Caco-2 (cell line): ENCODE results near the gene ACACA. TPM values are rescaled to one million over a fixed set of nuclear protein-coding genes. Genes with fewer than 3 reads are reported as not detected.

ENCODE experiments used
- Bru-seq: library from RNA; stranded (reverse); fragments of 400-500 nt; gene quantifications from one replicate; lab custom pipeline; 2021; lab: Mats Ljungman, UMichigan
- BruChase-seq, 2 experiments: library from RNA; stranded (reverse); fragments of 400-500 nt; gene quantifications; one replicate each; lab custom pipeline; 2021; lab: Mats Ljungman, UMichigan
- BruUV-seq: library from RNA; stranded (reverse); fragments of 400-500 nt; replicated peaks from 2 replicates; lab custom pipeline; 2021; lab: Mats Ljungman, UMichigan
- CTCF ChIA-PET: fragments of 300-600 bp; sonication (Branson Sonifier 250); formaldehyde crosslinking; loops from one replicate; lab custom pipeline; 2022; ENCODE audit warnings: antibody characterized with exemption; lab: Charles Lee
- POLR2A ChIA-PET: fragments of 300-600 bp; sonication (Branson Sonifier 250); formaldehyde crosslinking; loops from one replicate; lab custom pipeline; 2022; ENCODE audit warnings: antibody characterized with exemption; lab: Charles Lee
- DNase-seq, 2 experiments: peaks; one replicate each; pipeline versions ENCODE4 v3.0.0 to v3.0.0-alpha.2; 2020 to 2022
- H3K27me3 ChIP-seq: replicated peaks from 2 replicates; pipeline ENCODE4 v1.6.0; 2011; ENCODE audit warnings: low read length; ENCODE audit not compliant: control insufficient read depth, insufficient read depth
- H3K36me3 ChIP-seq: 2 replicates; pipeline ENCODE4 v1.5.1; 2011; ENCODE audit warnings: low read length; ENCODE audit not compliant: control insufficient read depth, insufficient read depth
- H3K4me1 ChIP-seq: fragments of 250-450 bp; sonication (Bioruptor Pico); 2 replicates; pipeline ENCODE4 v1.5.1; 2020; ENCODE audit warnings: mild to moderate bottlenecking
- H3K4me3 ChIP-seq: 2 replicates; pipeline ENCODE4 v1.5.1; 2011; ENCODE audit warnings: low read depth, mild to moderate bottlenecking, control low read depth, low read length
- H3K9me3 ChIP-seq: fragments of 250-450 bp; sonication (Bioruptor Pico); 2 replicates; pipeline ENCODE4 v1.5.1; 2020; ENCODE audit warnings: mild to moderate bottlenecking, moderate library complexity
- H3K27ac Mint-ChIP-seq: one replicate; pipeline ENCODE4 v1.8.0; 2022; ENCODE audit warnings: mixed read lengths; ENCODE audit not compliant: unreplicated experiment
- H3K27me3 Mint-ChIP-seq: one replicate; pipeline ENCODE4 v1.8.0; 2022; ENCODE audit warnings: mixed read lengths; ENCODE audit not compliant: insufficient read depth, unreplicated experiment
- H3K36me3 Mint-ChIP-seq: one replicate; pipeline ENCODE4 v1.8.0; 2022; ENCODE audit warnings: mild to moderate bottlenecking, mixed read lengths; ENCODE audit not compliant: insufficient read depth, unreplicated experiment
- H3K4me1 Mint-ChIP-seq: one replicate; pipeline ENCODE4 v1.8.0; 2022; ENCODE audit warnings: low read depth, mixed read lengths; ENCODE audit not compliant: unreplicated experiment
- H3K4me3 Mint-ChIP-seq: one replicate; pipeline ENCODE4 v1.8.0; 2022; ENCODE audit warnings: mild to moderate bottlenecking, moderate library complexity, mixed read lengths; ENCODE audit not compliant: unreplicated experiment
- H3K9me3 Mint-ChIP-seq: one replicate; pipeline ENCODE4 v1.8.0; 2022; ENCODE audit warnings: mixed read lengths; ENCODE audit not compliant: unreplicated experiment
- CTCF ChIP-seq, 2 experiments: fragments of 200-600 bp in 1 of 2; IDR thresholded peaks; 1 replicate in 1 of 2; 2 replicates in 1 of 2; pipeline versions ENCODE4 v1.5.1 to v1.8.0; 2011 to 2022; ENCODE audit warnings: antibody characterized with exemption in 1 of 2, control low read depth in 1 of 2, inconsistent platforms in 1 of 2, low read depth in 1 of 2, low read length in 1 of 2, mild to moderate bottlenecking in 1 of 2, moderate library complexity in 1 of 2; ENCODE audit not compliant: insufficient read depth in 1 of 2, severe bottlenecking in 1 of 2, unreplicated experiment in 1 of 2
- intact Hi-C: fragments of 100-400 bp; cut with micrococcal nuclease; formaldehyde crosslinking; loops from one replicate; pipeline ENCODE4 v1.10.0; 2022; ENCODE audit not compliant: unreplicated experiment
- long read RNA-seq: library from polyadenylated mRNA; stranded (forward); transcript quantifications from one replicate; pipeline ENCODE4 v2.0.0, GENCODE V29; 2022
- total RNA-seq: library from RNA; stranded (reverse); gene quantifications from 2 replicates; pipeline ENCODE4 v1.2.3, GENCODE V29; 2022

Gene ACACA
- total RNA-seq: 108 and 113 TPM in 2 replicates
- Bru-seq, nascent RNA: percentile 87 among the genes with signal in this experiment
- BruChase-seq, experiment 1, labeled RNA remaining after a 2-hour chase: percentile 87 among the genes with signal in this experiment
- percentile 85 among the genes with signal in this experiment for BruChase-seq, experiment 2, labeled RNA remaining after a 6-hour chase
- long read RNA-seq, partial matches to known transcripts: 13 of 34 reads
- long read RNA-seq, other reads (novel, unspliced or antisense): 20 of 34 reads

GRCh38 chr17:37406635-37407461 lies at the start of gene ACACA, which contains the start of gene TADA2A:
Gene ACACA, minus strand, starts transcription at chr17:37406836. Its CDS starts 537 bp downstream, at chr17:37406299.
Gene TADA2A, plus strand, starts transcription at chr17:37406886. Its CDS starts 4,480 bp downstream, at chr17:37411366.
- H3K4me3 ChIP-seq: peak within 1 kb of the TSS; percentile 99
- intact Hi-C loops: loop anchor here (2.0 kb wide), 1 partner anchor 82 kb away; the partner anchor contains the start of gene DUSP14
- no TSS peak for BruUV-seq
- peak within 1 kb of the TSS; percentile 87 for H3K27ac Mint-ChIP-seq
- CTCF ChIA-PET: interaction anchor here (0.6 to 1.9 kb wide), 3 partner anchors 9 to 34 kb away, joined by 4 to 6 read pairs (median 5); no protein-coding TSS in a partner anchor
- peaks cover 54% of the 10 kb centered on the region for H3K36me3 Mint-ChIP-seq
- H3K9me3 Mint-ChIP-seq: no peaks in the 10 kb centered on the region
- no peaks in the 10 kb centered on the region for H3K27me3 Mint-ChIP-seq
- peak within 1 kb of the TSS; percentile 93 for H3K4me3 Mint-ChIP-seq
- H3K4me1 Mint-ChIP-seq: peaks cover 10% of the 10 kb centered on the region
- H3K9me3 ChIP-seq: no peaks in the 10 kb centered on the region
- peak; percentile 86 to 92 for DNase-seq
- H3K4me1 ChIP-seq: peaks cover 14% of the 10 kb centered on the region; the same call in 1 of the 2 replicates
- no peak for TF ChIP-seq CTCF (IDR thresholded peaks at IDR 0.05; ENCODE audit: insufficient read depth in 1 of 2, low read depth in 1 of 2, low read length in 1 of 2, severe bottlenecking in 1 of 2, unreplicated experiment in 1 of 2)
- no peaks in the 10 kb centered on the region for H3K27me3 ChIP-seq
- POLR2A ChIA-PET: interaction anchor here (0.7 to 1.9 kb wide), 5 partner anchors 21 to 83 kb away, joined by 3 to 20 read pairs (median 6); partner anchors contain the start of gene DUSP14
- H3K36me3 ChIP-seq: peaks cover 1% of the 10 kb centered on the region

- Histone ChIP-seq H3K36me3 (peaks cover 3% of the 10 kb centered on the region; the same call in 1 of the 2 replicates), H3K4me3 (no peak overlapping the region), H3K4me1 (peaks cover 17% of the 10 kb centered on the region), H3K9me3 (no peaks in the 10 kb centered on the region), H3K27me3 (no peaks in the 10 kb centered on the region)
- intact Hi-C loops: loop anchor here (2.0 kb wide), 1 partner anchor 39 kb away; the partner anchor contains the start of gene DUSP14
- BruUV-seq: no TSS peak
- POLR2A ChIA-PET: interaction anchor here (1.3 kb wide), 1 partner anchor 39 kb away, joined by 5 read pairs; the partner anchor contains the start of gene DUSP14
- CTCF ChIA-PET: interaction anchor here (1.2 to 1.4 kb wide), 2 partner anchors 12 to 77 kb away, joined by 6 read pairs; no protein-coding TSS in a partner anchor
- TF ChIP-seq CTCF (IDR thresholded peaks at IDR 0.05; ENCODE audit: insufficient read depth in 1 of 2, low read depth in 1 of 2, low read length in 1 of 2, severe bottlenecking in 1 of 2, unreplicated experiment in 1 of 2): no peak
- no peaks in the 10 kb centered on the region for H3K27me3 Mint-ChIP-seq
- H3K36me3 Mint-ChIP-seq: peaks cover 37% of the 10 kb centered on the region
- peak overlapping the region; percentile 46 for H3K27ac Mint-ChIP-seq
- DNase-seq: no peak
- H3K4me3 Mint-ChIP-seq: no peak overlapping the region
- H3K9me3 Mint-ChIP-seq: no peaks in the 10 kb centered on the region
- peaks cover 10% of the 10 kb centered on the region for H3K4me1 Mint-ChIP-seq
These were observed 43.5 kb upstream of the ACACA start for GRCh38 chr17:37450112-37450511.

- CTCF ChIA-PET: no interaction called here
- peaks cover 3% of the 10 kb centered on the region; the same call in 1 of the 2 replicates for H3K36me3 ChIP-seq
- POLR2A ChIA-PET: no interaction called here
- no peak for DNase-seq
- H3K4me1 ChIP-seq: peaks cover 11% of the 10 kb centered on the region
- BruUV-seq: no TSS peak
- H3K9me3 Mint-ChIP-seq: no peaks in the 10 kb centered on the region
- TF ChIP-seq CTCF (IDR thresholded peaks at IDR 0.05; ENCODE audit: insufficient read depth in 1 of 2, low read depth in 1 of 2, low read length in 1 of 2, severe bottlenecking in 1 of 2, unreplicated experiment in 1 of 2): no peak
- no peak overlapping the region for H3K27ac Mint-ChIP-seq
- H3K4me3 Mint-ChIP-seq: no peak overlapping the region
- no peaks in the 10 kb centered on the region for H3K27me3 ChIP-seq
- no peaks in the 10 kb centered on the region for H3K9me3 ChIP-seq
- H3K36me3 Mint-ChIP-seq: peaks cover 46% of the 10 kb centered on the region
- peaks cover 10% of the 10 kb centered on the region for H3K4me1 Mint-ChIP-seq
- intact Hi-C loops: no loop called here
- no peaks in the 10 kb centered on the region for H3K27me3 Mint-ChIP-seq
- no peak overlapping the region for H3K4me3 ChIP-seq
These were observed 41.0 kb upstream of the ACACA start for GRCh38 chr17:37447641-37448040.
